Right lobe of liver (tissue), 6 donors: ENCODE results near the gene HNRNPUL1. TPM values are rescaled to one million over a fixed set of nuclear protein-coding genes. Genes with fewer than 3 reads are reported as not detected.
A peak's percentile ranks its signal among the peaks of the same experiment; 100 is the strongest.

Source experiments
- ATAC-seq, 4 donors: fragments of 200-7000 bp; cut with Tn5 transposase; one replicate each; pipeline ENCODE4 v1.9.1; 2020; ENCODE audit warnings: mild to moderate bottlenecking in 4 of 4, moderate library complexity in 4 of 4
- DNase-seq, 3 donors: peaks; one replicate each; pipeline ENCODE4 v3.0.0-alpha.2; 2020
- H3K27ac ChIP-seq, 3 donors: fragments of 200-600 bp; one replicate each; pipeline ENCODE4 v1.8.0; 2022
- H3K27me3 ChIP-seq, 2 donors: fragments of 200-600 bp; one replicate each; pipeline ENCODE4 v1.8.0; 2022
- H3K36me3 ChIP-seq, 4 donors: fragments of 200-600 bp; sonication (generic) in 1 of 4; one replicate each; pipeline versions ENCODE4 v1.5.1 to v1.8.0; 2017 to 2022; ENCODE audit warnings: control low read depth in 1 of 4
- H3K4me1 ChIP-seq, 4 donors: fragments of 200-600 bp; sonication (generic) in 1 of 4; one replicate each; pipeline versions ENCODE4 v1.5.1 to v1.8.0; 2017 to 2022; ENCODE audit warnings: control low read depth in 1 of 4
- H3K4me3 ChIP-seq, 3 donors: fragments of 200-600 bp; one replicate each; pipeline ENCODE4 v1.8.0; 2022
- H3K9me3 ChIP-seq, 4 donors: fragments of 200-600 bp; sonication (generic) in 1 of 4; one replicate each; pipeline versions ENCODE4 v1.5.1 to v1.8.0; 2017 to 2022; ENCODE audit warnings: control low read depth in 1 of 4
- CTCF ChIP-seq, 4 donors: fragments of 200-600 bp in 3 of 4; fragments of 450-650 bp in 1 of 4; IDR thresholded peaks; one replicate each; pipeline versions ENCODE4 v1.5.1 to v1.8.0; 2016 to 2022; ENCODE audit warnings: antibody characterized with exemption in 4 of 4, mild to moderate bottlenecking in 2 of 4
- POLR2A ChIP-seq: fragments of 450-650 bp; IDR thresholded peaks from one replicate; pipeline ENCODE4 v1.6.1; 2017; ENCODE audit warnings: antibody characterized with exemption, mild to moderate bottlenecking
- WGBS: methylation state at CpG from one replicate; pipeline ENCODE4 v1.1.6; 2018; ENCODE audit warnings: low coverage, low lambda C conversion rate; ENCODE audit not compliant: insufficient coverage; ENCODE audit errors: missing lambda C conversion rate; 5-methylcytosine and 5-hydroxymethylcytosine counted together
- intact Hi-C, 2 donors: fragments of 100-400 bp; cut with DNase I; formaldehyde crosslinking; loops; one replicate each; pipeline versions ENCODE4 v1.11.2 to v1.14.1; 2022
- total RNA-seq, 6 experiments: library from RNA; depleted of rRNA in 2 of 6; stranded (reverse); fragments of >200 nt in 2 of 6; fragmentation: NEBNext Ultra II Directional in 3 of 6; extraction: Animal tissue kit (Norgen Biotek cat#: 25700) in 3 of 6; gene quantifications; one replicate each; pipeline versions ENCODE4 v1.1.0 to v1.2.4, GENCODE V29; 2016 to 2023
- donor health status: DM: no; HTN: yes; CAD: no.
- donor health status: DM: no; HTN: no; CAD: no.
- donor health status: DM: no; HTN: no; CAD: no.
- donor health status: DM: no; HTN: yes; CAD: no.
- donor health status: DM: no; HTN: yes; CAD: no.

HNRNPUL1 gene
- total RNA-seq, 6 experiments from 2014 or later = 53.5 to 70.0 (median 61.8) TPM

GRCh38 chr19:41323430-41324125 lies 59.4 kb downstream of the HNRNPUL1 start:
- intact Hi-C loops = no loop called here
- no peak overlapping the region for H3K4me3 ChIP-seq
- no peaks in the 10 kb centered on the region for H3K27me3 ChIP-seq
- H3K36me3 ChIP-seq = peaks cover 0 to 10% (median 2%) of the 10 kb centered on the region in 4 donors
- ATAC-seq (peak in 1 of 4 donors; percentile 20), DNase-seq (peak in 2 of 3 donors; percentile 41 to 50)
- H3K27ac ChIP-seq = peak overlapping the region in 2 of 3 donors; percentile 19 to 66
- H3K4me1 ChIP-seq = peaks cover 0 to 22% (median 5%) of the 10 kb centered on the region in 4 donors
- H3K9me3 ChIP-seq = no peaks in the 10 kb centered on the region
- WGBS = 50% methylated on average over 4 of the region's 16 CpGs
- TF ChIP-seq POLR2A = no peak
- no peak for TF ChIP-seq CTCF (IDR thresholded peaks at IDR 0.05)

- intact Hi-C loops = no loop called here
- Histone ChIP-seq H3K27ac (peak overlapping the region in 2 of 3 donors; percentile 36 to 66), H3K36me3 (peaks cover 0 to 3% (median 0%) of the 10 kb centered on the region in 4 donors), H3K27me3 (no peaks in the 10 kb centered on the region), H3K4me1 (peaks cover 0 to 22% (median 5%) of the 10 kb centered on the region in 4 donors), H3K9me3 (no peaks in the 10 kb centered on the region), H3K4me3 (no peak overlapping the region)
- WGBS = 52% methylated on average over 3 of the region's 7 CpGs
- no peak for TF ChIP-seq CTCF (IDR thresholded peaks at IDR 0.05)
- TF ChIP-seq POLR2A = no peak
- ATAC-seq (no peak), DNase-seq (no peak)
Measured at GRCh38 chr19:41324231-41324702, 60.1 kb downstream of the HNRNPUL1 start.

- no peaks in the 10 kb centered on the region for H3K36me3 ChIP-seq
- H3K4me3 ChIP-seq = no peak overlapping the region
- ATAC-seq (peak; percentile 34 to 56 (median 46)), DNase-seq (peak in 2 of 3 donors; percentile 65 to 85)
- H3K9me3 ChIP-seq = no peaks in the 10 kb centered on the region
- H3K27me3 ChIP-seq = no peaks in the 10 kb centered on the region
- peak overlapping the region in 2 of 3 donors; percentile 36 to 66 for H3K27ac ChIP-seq
- intact Hi-C loops = no loop called here
- TF ChIP-seq POLR2A (no peak), CTCF (IDR thresholded peaks at IDR 0.05) (no peak)
- 9% methylated on average over 16 of the region's 23 CpGs for WGBS
- peaks cover 0 to 22% (median 5%) of the 10 kb centered on the region in 4 donors for H3K4me1 ChIP-seq
Measured at GRCh38 chr19:41324921-41325639, 60.9 kb downstream of the HNRNPUL1 start.

GRCh38 chr19:41325640-41325946 lies 61.4 kb downstream of the HNRNPUL1 start:
- Histone ChIP-seq H3K4me1 (peaks cover 0 to 22% (median 5%) of the 10 kb centered on the region in 4 donors), H3K36me3 (no peaks in the 10 kb centered on the region), H3K27ac (peak overlapping the region in 2 of 3 donors; percentile 8 to 59), H3K4me3 (no peak overlapping the region), H3K9me3 (no peaks in the 10 kb centered on the region), H3K27me3 (no peaks in the 10 kb centered on the region)
- DNase-seq = no peak
- intact Hi-C loops = no loop called here
- ATAC-seq = no peak
- 5% methylated on average over 6 of the region's 10 CpGs for WGBS
- no peak for TF ChIP-seq CTCF (IDR thresholded peaks at IDR 0.05)
- TF ChIP-seq POLR2A = no peak
